IMR-90 (cell line): ENCODE results near the gene NEUROG1. TPM values are rescaled to one million over a fixed set of nuclear protein-coding genes. Genes with fewer than 3 reads are reported as not detected.

Experiments used
- ATAC-seq: fragments of 200-7000 bp; cut with Tn5 transposase; 2 replicates; pipeline ENCODE4 v1.9.1; 2020; ENCODE audit warnings: low read depth, mild to moderate bottlenecking, moderate library complexity
- BruUV-seq: library from RNA; stranded (reverse); fragments of 400-500 nt; replicated peaks from 2 replicates; lab custom pipeline; 2021; lab: Mats Ljungman, UMichigan
- CTCF ChIA-PET: fragments of 300-600 bp; formaldehyde crosslinking; extraction: SDS; loops from one replicate; lab custom pipeline; 2021; ENCODE audit warnings: antibody characterized with exemption; lab: Yijun Ruan, JAX
- POLR2A ChIA-PET: fragments of 300-600 bp; sonication (Branson Sonifier 250); formaldehyde crosslinking; loops from one replicate; lab custom pipeline; 2022; ENCODE audit warnings: antibody characterized with exemption; ENCODE audit not compliant: unreplicated experiment; lab: Charles Lee
- DNase-seq: peaks from one replicate; pipeline ENCODE4 v3.0.0; 2013
- H2AFZ ChIP-seq: replicated peaks from 2 replicates; pipeline ENCODE3; 2013; ENCODE audit warnings: low read length, mild to moderate bottlenecking; ENCODE audit not compliant: poor library complexity
- H2AK5ac ChIP-seq: 2 replicates; pipeline ENCODE4 v1.6.1; 2013; ENCODE audit warnings: low read depth, low read length, inconsistent platforms
- H2AK9ac ChIP-seq: replicated peaks from 2 replicates; pipeline ENCODE3; 2013; ENCODE audit warnings: mild to moderate bottlenecking, low read depth, low read length, moderate library complexity; ENCODE audit not compliant: poor library complexity
- H2BK120ac ChIP-seq: 2 replicates; pipeline ENCODE4 v1.6.1; 2013; ENCODE audit warnings: low read depth, low read length, inconsistent platforms
- H2BK15ac ChIP-seq: 3 replicates; pipeline ENCODE4 v1.6.1; 2013; ENCODE audit warnings: low read depth, low read length, inconsistent platforms
- H2BK20ac ChIP-seq: 2 replicates; pipeline ENCODE4 v1.6.1; 2013; ENCODE audit warnings: low read depth, mild to moderate bottlenecking, inconsistent platforms, low read length, moderate library complexity
- H2BK5ac ChIP-seq: 2 replicates; pipeline ENCODE4 v1.6.1; 2013; ENCODE audit warnings: mild to moderate bottlenecking, low read depth, low read length, inconsistent platforms; ENCODE audit not compliant: poor library complexity, severe bottlenecking
- H3K14ac ChIP-seq: replicated peaks from 2 replicates; pipeline ENCODE4 v1.6.1; 2013; ENCODE audit warnings: low read depth, low read length, inconsistent platforms
- H3K18ac ChIP-seq: 2 replicates; pipeline ENCODE4 v1.6.1; 2013; ENCODE audit warnings: low read depth, low read length, control low read depth
- H3K23ac ChIP-seq: 2 replicates; pipeline ENCODE4 v1.6.1; 2013; ENCODE audit warnings: low read depth, low read length, inconsistent platforms
- H3K27ac ChIP-seq: 2 replicates; pipeline ENCODE4 v1.5.1; 2013; ENCODE audit warnings: mild to moderate bottlenecking, control low read depth, low read length; ENCODE audit not compliant: insufficient read depth
- H3K27me3 ChIP-seq: 2 replicates; pipeline ENCODE4 v1.6.1; 2013; ENCODE audit warnings: low read length; ENCODE audit not compliant: control insufficient read depth, insufficient read depth
- H3K36me3 ChIP-seq: 2 replicates; pipeline ENCODE4 v1.6.1; 2013; ENCODE audit warnings: low read length, mixed read lengths; ENCODE audit not compliant: control insufficient read depth, insufficient read depth
- H3K4ac ChIP-seq: 2 replicates; pipeline ENCODE4 v1.6.1; 2013; ENCODE audit warnings: low read depth, low read length, inconsistent platforms
- H3K4me1 ChIP-seq: 2 replicates; pipeline ENCODE4 v1.6.1; 2013; ENCODE audit warnings: low read length, mixed read lengths; ENCODE audit not compliant: control insufficient read depth, insufficient read depth
- H3K4me2 ChIP-seq: 2 replicates; pipeline ENCODE4 v1.6.1; 2013; ENCODE audit warnings: low read depth, mild to moderate bottlenecking, control low read depth, low read length, moderate library complexity
- H3K4me3 ChIP-seq: 2 replicates; pipeline ENCODE4 v1.5.1; 2013; ENCODE audit warnings: low read depth, mild to moderate bottlenecking, control low read depth, low read length, moderate library complexity; ENCODE audit not compliant: insufficient read depth
- H3K56ac ChIP-seq: 2 replicates; pipeline ENCODE4 v1.6.1; 2013; ENCODE audit warnings: low read length, inconsistent platforms; ENCODE audit not compliant: insufficient read depth; ENCODE audit errors: extremely low read depth
- H3K79me1 ChIP-seq, 2 experiments: 2 replicates each; pipeline ENCODE4 v1.6.1; 2013; ENCODE audit warnings: low read length in 2 of 2, inconsistent platforms in 1 of 2, low read depth in 1 of 2
- H3K9ac ChIP-seq: 2 replicates; pipeline ENCODE4 v1.6.1; 2013; ENCODE audit warnings: low read depth, low read length, control low read depth
- H3K9me1 ChIP-seq: 2 replicates; pipeline ENCODE4 v1.6.1; 2013; ENCODE audit warnings: low read length, inconsistent platforms; ENCODE audit not compliant: insufficient read depth
- H3K9me3 ChIP-seq: 2 replicates; pipeline ENCODE4 v1.6.1; 2013; ENCODE audit warnings: low read length; ENCODE audit not compliant: control insufficient read depth, insufficient read depth
- H4K20me1 ChIP-seq: 2 replicates; pipeline ENCODE4 v1.6.1; 2013; ENCODE audit warnings: low read length, inconsistent platforms; ENCODE audit not compliant: insufficient read depth
- H4K5ac ChIP-seq: 2 replicates; pipeline ENCODE4 v1.6.1; 2013; ENCODE audit warnings: mild to moderate bottlenecking, low read depth, low read length, control low read depth
- H4K8ac ChIP-seq, 2 experiments: 2 replicates each; pipeline ENCODE4 v1.6.1; 2013; ENCODE audit warnings: low read depth in 2 of 2, low read length in 2 of 2, control low read depth in 1 of 2, inconsistent platforms in 1 of 2
- H4K91ac ChIP-seq: 2 replicates; pipeline ENCODE4 v1.6.1; 2013; ENCODE audit warnings: low read depth, low read length, inconsistent platforms; ENCODE audit not compliant: insufficient read depth
- BHLHE40 ChIP-seq: fragments of 150-350 bp; IDR thresholded peaks from 2 replicates; pipeline ENCODE4 v1.6.1; 2016; ENCODE audit warnings: mild to moderate bottlenecking, low read depth, low read length
- CEBPB ChIP-seq: IDR thresholded peaks from 2 replicates; pipeline ENCODE4 v1.6.1; 2012; ENCODE audit warnings: low read depth, low read length, improper control_type of control experiment
- CHD1 ChIP-seq: IDR thresholded peaks from 2 replicates; pipeline ENCODE4 v1.6.1; 2012; ENCODE audit warnings: low read depth, low read length, improper control_type of control experiment
- NFE2L2 ChIP-seq: fragments of 150-350 bp; IDR thresholded peaks from 2 replicates; pipeline ENCODE4 v1.6.1; 2016; ENCODE audit warnings: low read depth, mild to moderate bottlenecking, low read length
- POLR2A ChIP-seq: IDR thresholded peaks from 2 replicates; pipeline ENCODE4 v1.6.1; 2012; ENCODE audit warnings: mild to moderate bottlenecking, low read depth, low read length
- USF2 ChIP-seq: fragments of 150-350 bp; IDR thresholded peaks from 2 replicates; pipeline ENCODE4 v1.6.1; 2017; ENCODE audit warnings: mild to moderate bottlenecking, antibody characterized with exemption, low read length, low read depth
- WGBS, 2 experiments: methylation state at CpG; one replicate each; pipeline versions ENCODE4 v1.1.5 to v1.1.7; 2013; ENCODE audit warnings: missing lambda C conversion rate in 2 of 2; ENCODE audit not compliant: insufficient read length in 1 of 2; ENCODE audit errors: extremely low coverage in 2 of 2; 5-methylcytosine and 5-hydroxymethylcytosine counted together
- dilution Hi-C: fragments of 300-500 bp; cut with HindIII; formaldehyde crosslinking; loops from one replicate; pipeline ENCODE4 v1.14.3; 2018; ENCODE audit warnings: low sequenced_read_pairs; ENCODE audit not compliant: unreplicated experiment
- in situ Hi-C: fragments of 300-500 bp; cut with MboI; formaldehyde crosslinking; loops from 3 replicates; pipeline ENCODE4 v1.14.3; 2019; ENCODE audit warnings: low sequenced_read_pairs, inconsistent platforms, mixed read lengths
- intact Hi-C: fragments of 100-400 bp; cut with micrococcal nuclease; formaldehyde crosslinking; loops from 2 replicates; pipeline ENCODE4 v1.10.0; 2022
- polyA plus RNA-seq, 3 experiments: library from polyadenylated mRNA; depleted of rRNA; stranded (reverse); fragments of >200 nt; gene quantifications; 2 replicates each; pipeline ENCODE4 v1.2.3, GENCODE V29; 2012; ENCODE audit warnings: low replicate concordance in 1 of 3
- total RNA-seq: library from RNA; depleted of rRNA; stranded (reverse); fragments of >200 nt; gene quantifications from 2 replicates; pipeline ENCODE4 v1.2.3, GENCODE V29; 2012

Gene NEUROG1
- total and polyA plus RNA-seq, 2 of the 4 experiments (the other 2 are of a cell fraction) = not detected

- Histone ChIP-seq H2AFZ (peak overlapping the region; percentile 24), H2BK15ac (no peak overlapping the region), H3K14ac (no peak overlapping the region), H2AK5ac (no peak overlapping the region), H3K36me3 (no peaks in the 10 kb centered on the region), H3K27ac (no peak overlapping the region), H3K18ac (no peak overlapping the region), H3K9ac (no peak overlapping the region), H4K8ac (no peak overlapping the region), H3K9me3 (no peaks in the 10 kb centered on the region), H3K4ac (no peak overlapping the region), H4K5ac (no peak overlapping the region), H2BK20ac (no peak overlapping the region), H2AK9ac (no peak overlapping the region), H4K91ac (no peak overlapping the region), H2BK5ac (no peak overlapping the region), H3K4me2 (no peak overlapping the region), H3K9me1 (no peaks in the 10 kb centered on the region), H3K27me3 (peaks cover 20% of the 10 kb centered on the region), H3K79me1 (no peaks in the 10 kb centered on the region), H2BK120ac (no peak overlapping the region), H3K4me3 (no peak overlapping the region), H3K56ac (no peak overlapping the region), H3K23ac (no peak overlapping the region), H4K20me1 (no peaks in the 10 kb centered on the region), H3K4me1 (no peaks in the 10 kb centered on the region)
- no peak for TF ChIP-seq USF2
- no peak for TF ChIP-seq CHD1
- TF ChIP-seq POLR2A = no peak
- no peak for TF ChIP-seq CEBPB
- TF ChIP-seq BHLHE40 = no peak
- no peak for TF ChIP-seq NFE2L2
- 88% methylated on average over 6 of the region's 16 CpGs; no CpG with 5 or more reads in 1 of the 2 experiments for WGBS, 2 experiments
- dilution Hi-C loops = loop anchor here (25.0 kb wide), 1 partner anchor 104 kb away; the partner anchor contains the start of gene TIFAB
- intact Hi-C loops = loop anchor here (10.0 kb wide), 1 partner anchor 648 kb away; no protein-coding TSS in a partner anchor
- DNase-seq (no peak), ATAC-seq (no peak)
- ChIA-PET CTCF (interaction anchor here (0.7 to 5.4 kb wide), 17 partner anchors 10 to 309 kb away, joined by 3 to 56 read pairs (median 5); partner anchors contain the start of gene SLC25A48), POLR2A (interaction anchor here (0.6 kb wide), 1 partner anchor 15 kb away, joined by 3 read pairs; no protein-coding TSS in a partner anchor)
- BruUV-seq = no TSS peak
- in situ Hi-C loops = loop anchor here (10.0 to 25.0 kb wide), 2 partner anchors 268 to 646 kb away; partner anchors contain the start of gene SLC25A48
Measured at GRCh38 chr5:135566422-135567400, 30.9 kb upstream of the NEUROG1 start.
